ENCODE data around the gene FSTL5.
A peak's percentile ranks its signal among the peaks of the same experiment; 100 is the strongest.

FSTL5 gene

DNA sequence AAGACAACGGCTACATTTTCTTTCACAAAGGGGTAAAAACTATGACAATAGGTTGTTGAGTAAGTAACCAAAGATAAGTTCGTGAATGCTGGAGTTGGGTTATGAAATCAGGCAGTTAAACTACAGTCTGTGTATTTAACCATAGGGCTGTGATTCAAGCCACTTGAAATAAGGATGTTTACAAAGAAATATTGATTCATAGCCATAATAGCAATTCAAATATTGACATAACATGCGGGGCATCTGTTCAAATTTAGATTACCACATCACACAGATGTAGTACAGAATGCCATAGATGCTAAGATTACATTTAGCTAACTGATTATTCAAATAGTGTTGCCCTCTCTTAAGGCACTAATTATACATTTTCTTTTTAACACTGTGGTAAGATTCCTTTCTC lies 364.1 kb downstream of the FSTL5 start:
- Histone ChIP-seq H2BK120ac (ENCODE audit: low read depth, low read length) (no peak overlapping the region), H4K8ac (ENCODE audit: low read depth, low read length) (no peak overlapping the region), H3K9ac (ENCODE audit: low read depth, low read length, poor library complexity) (no peak overlapping the region), H3K4me1 (ENCODE audit: control insufficient read depth in 2 of 2, insufficient read depth in 1 of 2, low read depth in 1 of 2, low read length in 2 of 2) (no peaks in the 10 kb centered on the region), H2BK15ac (ENCODE audit: low read length) (no peak overlapping the region), H3K79me1 (ENCODE audit: low read depth, low read length) (no peaks in the 10 kb centered on the region), H3K18ac (ENCODE audit: low read length) (no peak overlapping the region), H3K9me3 (replicated peaks in 1 of 2; ENCODE audit: control insufficient read depth in 2 of 2, insufficient read depth in 1 of 2, low read depth in 1 of 2, low read length in 2 of 2) (no peaks in the 10 kb centered on the region), H3K27ac (replicated peaks; ENCODE audit: low read length) (no peak overlapping the region), H2AFZ (ENCODE audit: low read length) (no peak overlapping the region), H3K23ac (ENCODE audit: low read depth, low read length, poor library complexity) (no peak overlapping the region), H2BK12ac (ENCODE audit: low read length) (no peak overlapping the region), H3K36me3 (replicated peaks in 1 of 2; ENCODE audit: control insufficient read depth in 2 of 2, insufficient read depth in 2 of 2, low read length in 2 of 2) (no peaks in the 10 kb centered on the region), H4K91ac (ENCODE audit: low read depth, low read length, poor library complexity) (no peak overlapping the region), H3K14ac (ENCODE audit: low read length) (no peak overlapping the region), H3K4me2 (ENCODE audit: insufficient read depth, low read length, poor library complexity, severe bottlenecking) (no peak overlapping the region), H3K4me3 (ENCODE audit: low read length in 2 of 2) (no peak overlapping the region), H3K27me3 (ENCODE audit: control insufficient read depth in 3 of 3, insufficient read depth in 3 of 3, low read depth in 1 of 3, low read length in 3 of 3) (no peaks in the 10 kb centered on the region), H2AK5ac (ENCODE audit: low read depth, low read length) (no peak overlapping the region), H3K4ac (ENCODE audit: low read length) (no peak overlapping the region), H2BK5ac (ENCODE audit: low read length) (no peak overlapping the region)
- no peak for DNase-seq (ENCODE audit: low spot score)
- WGBS, 2 donors (ENCODE audit: extremely low coverage in 2 of 2, insufficient read length in 2 of 2, insufficient replicate concordance in 1 of 2): no CpG with 5 or more reads among the region's 3 CpGs

DNA sequence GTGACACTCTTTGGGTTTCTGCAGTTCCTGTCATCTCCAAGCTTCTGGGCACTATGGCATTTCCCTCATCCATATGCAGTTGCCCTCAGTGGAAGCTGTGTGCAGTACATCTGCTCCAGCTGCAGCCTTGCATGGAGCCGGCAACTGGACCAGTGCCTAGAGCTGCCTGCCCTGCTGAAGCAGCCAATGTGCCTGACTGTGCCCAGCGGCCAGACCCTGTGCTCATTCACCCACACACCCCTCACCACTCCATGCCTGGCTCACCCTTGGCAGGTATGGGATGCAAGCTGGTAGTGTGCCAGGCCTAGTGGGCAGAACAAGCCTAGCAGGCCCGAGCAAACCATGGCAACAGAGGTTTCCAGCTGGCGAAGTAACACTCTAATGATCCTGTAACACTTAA lies 370.8 kb downstream of the FSTL5 start:
- Histone ChIP-seq H3K4me2 (ENCODE audit: insufficient read depth, low read length, poor library complexity, severe bottlenecking) (no peak overlapping the region), H2AFZ (ENCODE audit: low read length) (no peak overlapping the region), H2BK120ac (ENCODE audit: low read depth, low read length) (no peak overlapping the region), H3K9ac (ENCODE audit: low read depth, low read length, poor library complexity) (no peak overlapping the region), H2BK5ac (ENCODE audit: low read length) (peak overlapping the region; percentile 53), H3K27ac (replicated peaks; ENCODE audit: low read length) (no peak overlapping the region), H4K91ac (ENCODE audit: low read depth, low read length, poor library complexity) (no peak overlapping the region), H3K14ac (ENCODE audit: low read length) (peak overlapping the region; percentile 75), H3K9me3 (replicated peaks in 1 of 2; ENCODE audit: control insufficient read depth in 2 of 2, insufficient read depth in 1 of 2, low read depth in 1 of 2, low read length in 2 of 2) (peaks cover 3 to 6% of the 10 kb centered on the region in 2 donors), H2BK15ac (ENCODE audit: low read length) (no peak overlapping the region), H3K18ac (ENCODE audit: low read length) (peak overlapping the region; percentile 65), H3K36me3 (replicated peaks in 1 of 2; ENCODE audit: control insufficient read depth in 2 of 2, insufficient read depth in 2 of 2, low read length in 2 of 2) (no peaks in the 10 kb centered on the region), H3K4me1 (ENCODE audit: control insufficient read depth in 2 of 2, insufficient read depth in 1 of 2, low read depth in 1 of 2, low read length in 2 of 2) (no peaks in the 10 kb centered on the region), H2BK12ac (ENCODE audit: low read length) (peak overlapping the region; percentile 75), H3K79me1 (ENCODE audit: low read depth, low read length) (no peaks in the 10 kb centered on the region), H3K4ac (ENCODE audit: low read length) (no peak overlapping the region), H3K4me3 (ENCODE audit: low read length in 2 of 2) (peak overlapping the region in 1 of 2 donors; percentile 30), H2AK5ac (ENCODE audit: low read depth, low read length) (peak overlapping the region; percentile 63), H3K23ac (ENCODE audit: low read depth, low read length, poor library complexity) (no peak overlapping the region), H4K8ac (ENCODE audit: low read depth, low read length) (peak overlapping the region; percentile 99), H3K27me3 (ENCODE audit: control insufficient read depth in 3 of 3, insufficient read depth in 3 of 3, low read depth in 1 of 3, low read length in 3 of 3) (no peaks in the 10 kb centered on the region)
- WGBS, 2 donors (ENCODE audit: extremely low coverage in 2 of 2, insufficient read length in 2 of 2, insufficient replicate concordance in 1 of 2): no CpG with 5 or more reads among the region's 4 CpGs
- no peak for DNase-seq (ENCODE audit: low spot score)

DNA sequence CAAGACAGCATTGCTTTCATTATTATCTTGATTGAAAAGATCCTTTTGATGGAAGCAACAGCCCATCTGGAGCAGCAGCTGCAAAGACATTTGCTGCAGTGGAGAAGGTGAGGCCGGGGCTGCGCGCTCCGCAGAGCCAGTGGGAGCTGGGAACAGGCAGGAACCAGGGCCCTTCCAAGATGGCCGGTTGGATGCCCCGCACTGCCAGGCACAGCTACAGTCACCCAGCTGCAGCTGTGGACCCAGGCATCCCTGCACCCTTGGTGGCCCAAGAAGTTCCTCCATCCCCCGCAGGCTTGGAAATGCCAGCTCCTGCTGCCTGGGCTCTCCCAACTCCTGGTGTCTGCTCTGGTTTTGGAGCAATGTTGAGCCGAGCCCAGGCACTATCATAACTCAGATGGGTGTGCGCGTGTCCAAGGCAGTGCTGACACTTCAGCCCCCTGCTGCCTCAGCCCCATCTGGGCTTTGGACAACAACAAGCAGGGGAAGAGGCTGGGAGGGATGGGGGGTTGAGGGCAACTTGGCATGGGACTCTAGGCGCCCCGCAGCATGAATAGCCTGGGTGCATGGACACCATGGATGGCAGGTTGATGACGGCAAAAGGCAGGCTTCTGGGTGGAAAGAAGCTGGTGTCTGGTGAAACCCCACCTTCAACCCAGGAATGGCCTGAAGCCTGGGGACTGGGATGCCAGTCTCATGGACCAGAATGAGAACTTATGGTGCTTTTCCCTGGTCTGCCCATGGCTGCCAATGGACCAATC lies 371.8 kb downstream of the FSTL5 start:
- Histone ChIP-seq H2BK120ac (ENCODE audit: low read depth, low read length) (no peak overlapping the region), H3K4me2 (ENCODE audit: insufficient read depth, low read length, poor library complexity, severe bottlenecking) (no peak overlapping the region), H3K4me1 (ENCODE audit: control insufficient read depth in 2 of 2, insufficient read depth in 1 of 2, low read depth in 1 of 2, low read length in 2 of 2) (no peaks in the 10 kb centered on the region), H4K8ac (ENCODE audit: low read depth, low read length) (no peak overlapping the region), H3K18ac (ENCODE audit: low read length) (no peak overlapping the region), H3K23ac (ENCODE audit: low read depth, low read length, poor library complexity) (peak overlapping the region; percentile 40), H3K4me3 (ENCODE audit: low read length in 2 of 2) (peak overlapping the region in 1 of 2 donors; percentile 17), H3K27ac (replicated peaks; ENCODE audit: low read length) (no peak overlapping the region), H4K91ac (ENCODE audit: low read depth, low read length, poor library complexity) (no peak overlapping the region), H3K14ac (ENCODE audit: low read length) (no peak overlapping the region), H3K79me1 (ENCODE audit: low read depth, low read length) (no peaks in the 10 kb centered on the region), H3K9me3 (replicated peaks in 1 of 2; ENCODE audit: control insufficient read depth in 2 of 2, insufficient read depth in 1 of 2, low read depth in 1 of 2, low read length in 2 of 2) (peaks cover 3 to 6% of the 10 kb centered on the region in 2 donors), H2AK5ac (ENCODE audit: low read depth, low read length) (no peak overlapping the region), H3K36me3 (replicated peaks in 1 of 2; ENCODE audit: control insufficient read depth in 2 of 2, insufficient read depth in 2 of 2, low read length in 2 of 2) (no peaks in the 10 kb centered on the region), H2AFZ (ENCODE audit: low read length) (peak overlapping the region; percentile 49), H3K4ac (ENCODE audit: low read length) (no peak overlapping the region), H2BK5ac (ENCODE audit: low read length) (no peak overlapping the region), H2BK12ac (ENCODE audit: low read length) (no peak overlapping the region), H2BK15ac (ENCODE audit: low read length) (no peak overlapping the region), H3K27me3 (ENCODE audit: control insufficient read depth in 3 of 3, insufficient read depth in 3 of 3, low read depth in 1 of 3, low read length in 3 of 3) (no peaks in the 10 kb centered on the region), H3K9ac (ENCODE audit: low read depth, low read length, poor library complexity) (no peak overlapping the region)
- no CpG with 5 or more reads among the region's 13 CpGs for WGBS, 2 donors (ENCODE audit: extremely low coverage in 2 of 2, insufficient read length in 2 of 2, insufficient replicate concordance in 1 of 2)
- DNase-seq (ENCODE audit: low spot score): no peak

DNA sequence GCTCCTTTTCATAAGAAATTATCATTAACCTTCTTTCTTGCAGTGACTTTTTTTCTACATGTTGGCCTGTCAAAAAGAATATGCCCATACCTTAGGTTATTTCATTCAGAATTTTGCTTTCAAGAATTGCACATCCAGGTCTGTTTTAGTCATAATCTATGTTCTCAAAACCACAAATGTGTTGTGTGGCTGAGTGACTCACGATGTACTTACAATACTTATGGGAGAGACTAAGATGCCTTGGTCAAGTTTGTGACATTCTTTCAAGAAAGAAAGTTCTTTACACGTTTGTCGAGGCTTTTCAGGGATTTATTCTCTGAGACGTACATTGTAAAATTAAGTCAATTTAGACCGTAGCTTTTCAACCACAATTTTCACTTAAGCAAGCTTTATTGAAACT lies 396.7 kb downstream of the FSTL5 start:
- no peak overlapping the region for H4K91ac ChIP-seq (ENCODE audit: low read depth, low read length, poor library complexity)
- H3K18ac ChIP-seq (ENCODE audit: low read length): no peak overlapping the region
- no peak overlapping the region for H4K8ac ChIP-seq (ENCODE audit: low read depth, low read length)
- H3K4me2 ChIP-seq (ENCODE audit: insufficient read depth, low read length, poor library complexity, severe bottlenecking): no peak overlapping the region
- H2AK5ac ChIP-seq (ENCODE audit: low read depth, low read length): no peak overlapping the region
- no peaks in the 10 kb centered on the region for H3K4me1 ChIP-seq (ENCODE audit: control insufficient read depth in 2 of 2, insufficient read depth in 1 of 2, low read depth in 1 of 2, low read length in 2 of 2)
- no CpG with 5 or more reads among the region's 5 CpGs for WGBS, 2 donors (ENCODE audit: extremely low coverage in 2 of 2, insufficient read length in 2 of 2, insufficient replicate concordance in 1 of 2)
- H2BK15ac ChIP-seq (ENCODE audit: low read length): no peak overlapping the region
- H3K14ac ChIP-seq (ENCODE audit: low read length): no peak overlapping the region
- H2AFZ ChIP-seq (ENCODE audit: low read length): no peak overlapping the region
- H3K79me1 ChIP-seq (ENCODE audit: low read depth, low read length): no peaks in the 10 kb centered on the region
- no peak overlapping the region for H2BK5ac ChIP-seq (ENCODE audit: low read length)
- no peaks in the 10 kb centered on the region for H3K9me3 ChIP-seq (replicated peaks in 1 of 2; ENCODE audit: control insufficient read depth in 2 of 2, insufficient read depth in 1 of 2, low read depth in 1 of 2, low read length in 2 of 2)
- H2BK12ac ChIP-seq (ENCODE audit: low read length): no peak overlapping the region
- H2BK120ac ChIP-seq (ENCODE audit: low read depth, low read length): no peak overlapping the region
- no peak overlapping the region for H3K27ac ChIP-seq (replicated peaks; ENCODE audit: low read length)
- H3K23ac ChIP-seq (ENCODE audit: low read depth, low read length, poor library complexity): no peak overlapping the region
- DNase-seq (ENCODE audit: low spot score): no peak
- no peaks in the 10 kb centered on the region for H3K36me3 ChIP-seq (replicated peaks in 1 of 2; ENCODE audit: control insufficient read depth in 2 of 2, insufficient read depth in 2 of 2, low read length in 2 of 2)
- no peak overlapping the region for H3K4ac ChIP-seq (ENCODE audit: low read length)
- H3K9ac ChIP-seq (ENCODE audit: low read depth, low read length, poor library complexity): no peak overlapping the region
- H3K27me3 ChIP-seq (ENCODE audit: control insufficient read depth in 3 of 3, insufficient read depth in 3 of 3, low read depth in 1 of 3, low read length in 3 of 3): no peaks in the 10 kb centered on the region
- no peak overlapping the region for H3K4me3 ChIP-seq (ENCODE audit: low read length in 2 of 2)

All from neuronal stem cell (in vitro differentiated cells).